Tibial nerve (tissue), 4 donors: Measurements from ENCODE around the gene PLPP3. TPM values are rescaled to one million over a fixed set of nuclear protein-coding genes. Genes with fewer than 3 reads are reported as not detected.
A peak's percentile ranks its signal among the peaks of the same experiment; 100 is the strongest.

Source experiments
- DNase-seq, 2 donors: peaks; one replicate each; pipeline ENCODE4 v3.0.0-alpha.2; 2019; ENCODE audit warnings: low spot score in 2 of 2
- H3K27ac ChIP-seq, 4 donors: fragments of 200-600 bp; sonication (generic) in 3 of 4; one replicate each; pipeline ENCODE4 v1.5.1; 2017 to 2019; ENCODE audit warnings: mild to moderate bottlenecking in 1 of 4
- H3K27me3 ChIP-seq, 2 donors: fragments of 200-600 bp; sonication (generic) in 1 of 2; one replicate each; pipeline versions ENCODE4 v1.5.1 to v1.6.0; 2017 to 2019
- H3K36me3 ChIP-seq, 3 donors: fragments of 200-600 bp; sonication (generic); one replicate each; pipeline ENCODE4 v1.5.1; 2018 to 2019
- H3K4me1 ChIP-seq, 4 donors: fragments of 200-600 bp; sonication (generic) in 3 of 4; one replicate each; pipeline ENCODE4 v1.5.1; 2017 to 2019
- H3K4me3 ChIP-seq, 4 donors: fragments of 200-600 bp; sonication (generic) in 3 of 4; one replicate each; pipeline ENCODE4 v1.5.1; 2017 to 2019; ENCODE audit warnings: mild to moderate bottlenecking in 1 of 4, moderate library complexity in 1 of 4
- H3K9me3 ChIP-seq, 4 donors: fragments of 200-600 bp; sonication (generic) in 3 of 4; one replicate each; pipeline ENCODE4 v1.5.1; 2017 to 2019
- CTCF ChIP-seq, 5 experiments: fragments of 200-600 bp in 3 of 5; fragments of 450-650 bp in 2 of 5; sonication (generic) in 3 of 5; IDR thresholded peaks; one replicate each; pipeline ENCODE4 v1.5.1; 2016 to 2019; ENCODE audit warnings: antibody characterized with exemption in 5 of 5, mild to moderate bottlenecking in 3 of 5, moderate library complexity in 2 of 5
- EP300 ChIP-seq, 2 donors: sonication (generic); formaldehyde crosslinking; IDR thresholded peaks; one replicate each; pipeline ENCODE4 v1.6.1; 2017; ENCODE audit warnings: antibody characterized with exemption in 2 of 2, mild to moderate bottlenecking in 1 of 2
- POLR2A ChIP-seq, 2 donors: fragments of 450-650 bp; IDR thresholded peaks; one replicate each; pipeline ENCODE4 v1.6.1; 2017; ENCODE audit warnings: antibody characterized with exemption in 2 of 2, mild to moderate bottlenecking in 2 of 2, moderate library complexity in 2 of 2
- WGBS, 2 donors: methylation state at CpG; one replicate each; pipeline ENCODE4 v1.1.5; 2018; 5-methylcytosine and 5-hydroxymethylcytosine counted together
- total RNA-seq, 4 donors: library from RNA; depleted of rRNA; stranded (reverse); fragments of >200 nt; gene quantifications; one replicate each; pipeline ENCODE4 v1.1.0, GENCODE V29; 2016

PLPP3 gene
- total RNA-seq, 4 donors from 2014 or later, result 139 to 307 (median 267) TPM

GRCh38 chr1:56570924-56571372 is 8.4 kb downstream of the PLPP3 start:
- peak overlapping the region in 1 of 4 donors; percentile 2 for H3K27ac ChIP-seq
- TF ChIP-seq POLR2A (IDR thresholded peaks at IDR 0.05) (peak in 1 of 2 donors; percentile 10), CTCF (IDR thresholded peaks at IDR 0.05) (no peak)
- H3K4me3 ChIP-seq, result no peak overlapping the region
- no peaks in the 10 kb centered on the region for H3K9me3 ChIP-seq
- H3K27me3 ChIP-seq, result no peaks in the 10 kb centered on the region
- H3K4me1 ChIP-seq, result peaks cover 0 to 89% (median 25%) of the 10 kb centered on the region in 4 donors
- 58 to 69% methylated on average over 5 of the region's 5 CpGs for WGBS, 2 donors
- DNase-seq, result no peak
- no peaks in the 10 kb centered on the region for H3K36me3 ChIP-seq

- Histone ChIP-seq H3K4me1 (peaks cover 0 to 91% (median 31%) of the 10 kb centered on the region in 4 donors), H3K27ac (peak overlapping the region in 1 of 4 donors; percentile 5), H3K9me3 (no peaks in the 10 kb centered on the region), H3K36me3 (no peaks in the 10 kb centered on the region), H3K4me3 (no peak overlapping the region), H3K27me3 (no peaks in the 10 kb centered on the region)
- 75 to 82% methylated on average over 1 of the region's 1 CpG for WGBS, 2 donors
- TF ChIP-seq POLR2A (IDR thresholded peaks at IDR 0.05), result no peak
- TF ChIP-seq CTCF (IDR thresholded peaks at IDR 0.05), result no peak
- no peak for TF ChIP-seq EP300 (IDR thresholded peaks at IDR 0.05)
- DNase-seq, result no peak
These were observed 9.7 kb downstream of the PLPP3 start for GRCh38 chr1:56569661-56570060.

GRCh38 chr1:56566994-56567393 is 12.4 kb downstream of the PLPP3 start:
- H3K4me3 ChIP-seq, result no peak overlapping the region
- TF ChIP-seq POLR2A (IDR thresholded peaks at IDR 0.05) (no peak), CTCF (IDR thresholded peaks at IDR 0.05) (no peak), EP300 (IDR thresholded peaks at IDR 0.05) (no peak)
- 37 to 40% methylated on average over 5 of the region's 5 CpGs for WGBS, 2 donors
- no peaks in the 10 kb centered on the region for H3K9me3 ChIP-seq
- H3K36me3 ChIP-seq, result no peaks in the 10 kb centered on the region
- no peaks in the 10 kb centered on the region for H3K27me3 ChIP-seq
- peak overlapping the region in 2 of 4 donors; percentile 29 to 65 for H3K27ac ChIP-seq
- H3K4me1 ChIP-seq, result peaks cover 5 to 92% (median 39%) of the 10 kb centered on the region in 4 donors
- no peak for DNase-seq

- H3K9me3 ChIP-seq, result no peaks in the 10 kb centered on the region
- WGBS, 2 donors, result 65 to 73% methylated on average over 9 of the region's 9 CpGs
- H3K27ac ChIP-seq, result peak overlapping the region in 2 of 4 donors; percentile 39 to 65
- TF ChIP-seq EP300 (IDR thresholded peaks at IDR 0.05) (no peak), CTCF (IDR thresholded peaks at IDR 0.05) (no peak), POLR2A (IDR thresholded peaks at IDR 0.05) (no peak)
- H3K36me3 ChIP-seq, result no peaks in the 10 kb centered on the region
- no peaks in the 10 kb centered on the region for H3K27me3 ChIP-seq
- H3K4me1 ChIP-seq, result peaks cover 5 to 92% (median 37%) of the 10 kb centered on the region in 4 donors
- no peak overlapping the region for H3K4me3 ChIP-seq
- no peak for DNase-seq
These were observed 13.2 kb downstream of the PLPP3 start for GRCh38 chr1:56566061-56566744.

GRCh38 chr1:56564615-56565014 is 14.7 kb downstream of the PLPP3 start:
- no peak for TF ChIP-seq EP300 (IDR thresholded peaks at IDR 0.05)
- TF ChIP-seq POLR2A (IDR thresholded peaks at IDR 0.05), result no peak
- no peak for TF ChIP-seq CTCF (IDR thresholded peaks at IDR 0.05)
- WGBS, 2 donors, result 44 to 59% methylated on average over 2 of the region's 2 CpGs
- H3K36me3 ChIP-seq, result no peaks in the 10 kb centered on the region
- H3K4me3 ChIP-seq, result no peak overlapping the region
- peak overlapping the region in 2 of 4 donors; percentile 39 to 65 for H3K27ac ChIP-seq
- H3K27me3 ChIP-seq, result no peaks in the 10 kb centered on the region
- no peak for DNase-seq
- H3K4me1 ChIP-seq, result peaks cover 5 to 80% (median 35%) of the 10 kb centered on the region in 4 donors
- H3K9me3 ChIP-seq, result no peaks in the 10 kb centered on the region
